HepG2 (cell line): ENCODE results near the gene IPCEF1. TPM values are rescaled to one million over a fixed set of nuclear protein-coding genes. Genes with fewer than 3 reads are reported as not detected.

Experiments used
- ATAC-seq: fragments of 200-7000 bp; cut with Tn5 transposase; 3 replicates; pipeline ENCODE4 v1.9.1; 2020; ENCODE audit warnings: mild to moderate bottlenecking, moderate library complexity
- BruUV-seq: library from RNA; stranded (reverse); fragments of 400-500 nt; replicated peaks from 2 replicates; lab custom pipeline; 2021; lab: Mats Ljungman, UMichigan
- CTCF ChIA-PET: fragments of 300-600 bp; formaldehyde crosslinking; extraction: SDS; loops from one replicate; lab custom pipeline; 2021; ENCODE audit warnings: low total read pairs, inconsistent platforms, low intra/inter-chr PET ratio; lab: Yijun Ruan, JAX
- POLR2A ChIA-PET: fragments of 350-600 bp; sonication (Branson Sonifier 250); formaldehyde crosslinking; loops from one replicate; lab custom pipeline; 2020; ENCODE audit warnings: antibody characterized with exemption, inconsistent platforms; lab: Yijun Ruan, JAX
- DNase-seq: peaks from one replicate; pipeline ENCODE4 v3.0.0-alpha.2; 2015; ENCODE audit warnings: low spot score
- FAIRE-seq: peaks from 3 replicates; lab custom pipeline; 2011; peaks lifted over from hg19 to GRCh38; lab: Jason Lieb, UNC
- H2AFZ ChIP-seq: one replicate; pipeline ENCODE4 v1.6.1; 2011; ENCODE audit warnings: low read length, inconsistent platforms
- H3K27ac ChIP-seq: fragments of 300-600 bp; 3 replicates; pipeline ENCODE4 v1.8.0; 2011; ENCODE audit warnings: mixed run types, mild to moderate bottlenecking, mixed read lengths, low read length, inconsistent platforms; ENCODE audit not compliant: insufficient read depth; ENCODE audit errors: extremely low read length
- H3K27me3 ChIP-seq, 2 experiments: fragments of 200-600 bp in 1 of 2; 2 replicates in 1 of 2; 3 replicates in 1 of 2; pipeline versions ENCODE4 v1.6.0 to v1.8.0; 2011; ENCODE audit warnings: low read length in 2 of 2, mild to moderate bottlenecking in 2 of 2, moderate library complexity in 2 of 2, inconsistent platforms in 1 of 2; ENCODE audit not compliant: insufficient read depth in 2 of 2, control insufficient read depth in 1 of 2
- H3K36me3 ChIP-seq, 2 experiments: fragments of 200-600 bp in 1 of 2; replicated peaks in 1 of 2; 2 replicates in 1 of 2; 3 replicates in 1 of 2; pipeline versions ENCODE4 v1.5.1 to v1.8.0; 2011; ENCODE audit warnings: low read length in 2 of 2, inconsistent platforms in 1 of 2; ENCODE audit not compliant: insufficient read depth in 2 of 2, control insufficient read depth in 1 of 2
- H3K4me1 ChIP-seq: 2 replicates; pipeline ENCODE4 v1.5.1; 2012; ENCODE audit warnings: low read length, inconsistent platforms; ENCODE audit not compliant: insufficient read depth
- H3K4me2 ChIP-seq: 2 replicates; pipeline ENCODE4 v1.6.0; 2011; ENCODE audit warnings: low read depth, low read length, inconsistent platforms
- H3K4me3 ChIP-seq, 3 experiments: fragments of 200-600 bp in 1 of 3; sonication (generic), shearing (Covaris generic) in 1 of 3; replicated peaks in 1 of 3; 2 replicates each; pipeline ENCODE4 v1.5.1; 2011 to 2016; ENCODE audit warnings: low read length in 3 of 3, inconsistent platforms in 2 of 3, low read depth in 2 of 3, mild to moderate bottlenecking in 2 of 3, control low read depth in 1 of 3, mixed read lengths in 1 of 3; ENCODE audit not compliant: insufficient read depth in 1 of 3
- H3K79me2 ChIP-seq: one replicate; pipeline ENCODE4 v1.6.1; 2011; ENCODE audit warnings: low read length, inconsistent platforms; ENCODE audit not compliant: insufficient read depth
- H3K9ac ChIP-seq: 2 replicates; pipeline ENCODE4 v1.6.0; 2011; ENCODE audit warnings: mild to moderate bottlenecking, low read depth, low read length, inconsistent platforms; ENCODE audit not compliant: insufficient read depth
- H3K9me3 ChIP-seq: 2 replicates; pipeline ENCODE4 v1.5.1; 2012; ENCODE audit warnings: mild to moderate bottlenecking, low read length
- H4K20me1 ChIP-seq: 2 replicates; pipeline ENCODE4 v1.6.0; 2011; ENCODE audit warnings: inconsistent platforms, mild to moderate bottlenecking, low read length, moderate library complexity; ENCODE audit not compliant: insufficient read depth
- BCL6 ChIP-seq: IDR thresholded peaks from 2 replicates; pipeline ENCODE4 v1.6.1; 2016; ENCODE audit warnings: missing genetic modification reagents, missing compliant biosample characterization
- DNMT3B ChIP-seq: conservative IDR thresholded peaks from 2 replicates; pipeline ENCODE4 v1.6.1; 2016; ENCODE audit warnings: missing biosample characterization, control low read depth
- KDM5B ChIP-seq: sonication (generic); formaldehyde crosslinking; IDR thresholded peaks from 2 replicates; pipeline ENCODE4 v1.4.0; 2020; ENCODE audit warnings: missing genetic modification reagents, mild to moderate bottlenecking, borderline replicate concordance
- PRMT3 ChIP-seq: sonication (generic); formaldehyde crosslinking; IDR thresholded peaks from 2 replicates; pipeline ENCODE4 v1.8.1; 2022; ENCODE audit warnings: low read depth, mild to moderate bottlenecking, moderate library complexity, missing genetic modification reagents, borderline replicate concordance
- ZNF678 ChIP-seq: sonication (generic); formaldehyde crosslinking; IDR thresholded peaks from 2 replicates; pipeline ENCODE4 v1.4.0; 2020; ENCODE audit warnings: mild to moderate bottlenecking, missing genetic modification reagents
- ZNF768 ChIP-seq: sonication (generic); formaldehyde crosslinking; IDR thresholded peaks from 2 replicates; pipeline ENCODE4 v1.4.0; 2020; ENCODE audit warnings: missing genetic modification reagents
- WGBS: methylation state at CpG from one replicate; pipeline ENCODE4 v1.1.6; 2017; ENCODE audit warnings: low lambda C conversion rate; 5-methylcytosine and 5-hydroxymethylcytosine counted together
- in situ Hi-C: cut with HindIII; loops from 2 replicates; pipeline ENCODE4 v1.10.0; 2017; ENCODE audit warnings: low pct_unique_long_range_greater_than_20kb; ENCODE audit not compliant: extremely low pct_ligation_motif_present
- intact Hi-C: fragments of 100-400 bp; cut with micrococcal nuclease; formaldehyde crosslinking; loops from one replicate; pipeline ENCODE4 v1.10.0; 2022; ENCODE audit not compliant: unreplicated experiment
- polyA plus RNA-seq, 8 experiments: library from polyadenylated mRNA; depleted of rRNA in 3 of 8; stranded (reverse) in 7 of 8; unstranded in 1 of 8; fragments of >200 nt; fragmentation: Illumina TruSeq in 4 of 8; extraction: Trizol in 4 of 8; gene quantifications; 2 replicates each; pipeline versions ENCODE4 v1.2.1 to v1.2.3, GENCODE V29; 2011 to 2016; ENCODE audit warnings: low read depth in 4 of 8, missing spikeins in 1 of 8, mixed read lengths in 1 of 8; ENCODE audit not compliant: insufficient read depth in 1 of 8
- total RNA-seq, 5 experiments: library from RNA; depleted of rRNA; stranded (reverse); fragments of >200 nt; fragmentation: Illumina TruSeq; extraction: Trizol; gene quantifications; 2 replicates each; pipeline ENCODE4 v1.2.3, GENCODE V29; 2016; ENCODE audit warnings: low read depth in 1 of 5
- TF ChIP-seq, protein P1 (sequence below): sonication (generic); formaldehyde crosslinking; IDR thresholded peaks from 2 replicates; pipeline ENCODE4 v1.8.1; 2023; ENCODE audit warnings: missing genetic modification reagents, mild to moderate bottlenecking, borderline replicate concordance
- TF ChIP-seq, protein P2 (sequence below): sonication (generic); formaldehyde crosslinking; IDR thresholded peaks from 2 replicates; pipeline ENCODE4 v1.5.0; 2020; ENCODE audit warnings: missing genetic modification reagents, mild to moderate bottlenecking, borderline replicate concordance
- TF ChIP-seq, protein P3 (sequence below): sonication (generic); formaldehyde crosslinking; IDR thresholded peaks from 2 replicates; pipeline ENCODE4 v1.4.0; 2020; ENCODE audit warnings: missing genetic modification reagents, mild to moderate bottlenecking, borderline replicate concordance
- TF ChIP-seq, protein P4 (sequence below): sonication (generic); formaldehyde crosslinking; IDR thresholded peaks from 2 replicates; pipeline ENCODE4 v1.4.0; 2020; ENCODE audit warnings: missing genetic modification reagents, borderline replicate concordance

The IPCEF1 gene
- total and polyA plus RNA-seq, 2 of the 13 experiments (the other 11 are each of a cell fraction or from before 2014, with no cell fraction given): 0.03 TPM; not detected in 1

DNA sequence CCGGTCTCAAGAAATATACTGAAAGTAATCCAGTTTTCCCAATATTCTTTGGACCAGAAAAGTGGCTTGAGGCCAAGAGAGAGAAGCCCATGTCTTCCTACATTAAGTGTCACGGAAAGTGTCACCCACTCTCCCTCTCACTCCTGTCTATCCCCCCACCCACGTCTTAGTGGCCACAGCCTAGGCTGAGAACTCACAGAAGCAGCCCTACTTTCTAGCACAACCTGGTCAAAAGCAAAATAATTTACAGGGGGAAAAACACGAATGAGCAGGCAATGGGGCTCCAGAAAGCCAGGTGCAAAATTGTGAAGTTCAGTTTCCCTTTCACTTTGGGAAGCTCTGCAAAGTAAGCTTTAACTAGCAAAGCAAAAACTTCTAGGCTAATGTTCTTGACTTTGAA is 199.5 kb downstream of the IPCEF1 start:
- H3K79me2 ChIP-seq: no peaks in the 10 kb centered on the region
- H3K36me3 ChIP-seq: no peaks in the 10 kb centered on the region
- 0 out of 6 replicates have a peak overlapping the region, but pooled peaks of 1 of the 3 experiments have one; percentile 7 for H3K4me3 ChIP-seq
- H3K9ac ChIP-seq: no peak overlapping the region
- H3K4me1 ChIP-seq: no peaks in the 10 kb centered on the region
- DNase-seq (no peak), ATAC-seq (no peak), FAIRE-seq (no peak)
- in situ Hi-C loops: loop anchor here (10.0 to 25.0 kb wide), 3 partner anchors 208 to 505 kb away; partner anchors contain the start of gene CNKSR3
- no peak overlapping the region for H2AFZ ChIP-seq
- H4K20me1 ChIP-seq: no peaks in the 10 kb centered on the region
- no peak overlapping the region for H3K27ac ChIP-seq
- WGBS: 11% methylated on average over 4 of the region's 4 CpGs
- peak overlapping the region; percentile 20; the same call in 1 of the 2 replicates for H3K4me2 ChIP-seq
- 0 out of 2 replicates have a peak, but pooled peaks cover 6% of the 10 kb centered on the region for H3K9me3 ChIP-seq
- ChIA-PET CTCF (no interaction called here), POLR2A (no interaction called here)
- intact Hi-C loops: loop anchor here (10.0 kb wide), 1 partner anchor 188 kb away; no protein-coding TSS in a partner anchor
- TF ChIP-seq PRMT3 (no peak), ZNF678 (CRISPR knock-in tag) (no peak), ZNF768 (CRISPR knock-in tag) (no peak), DNMT3B (CRISPR knock-in tag) (no peak), BCL6 (CRISPR knock-in tag) (no peak), KDM5B (CRISPR knock-in tag) (no peak)
- TF ChIP-seq, protein P1, sequence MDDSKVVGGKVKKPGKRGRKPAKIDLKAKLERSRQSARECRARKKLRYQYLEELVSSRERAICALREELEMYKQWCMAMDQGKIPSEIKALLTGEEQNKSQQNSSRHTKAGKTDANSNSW (CRISPR knock-in tag): no peak
- TF ChIP-seq, protein P2, sequence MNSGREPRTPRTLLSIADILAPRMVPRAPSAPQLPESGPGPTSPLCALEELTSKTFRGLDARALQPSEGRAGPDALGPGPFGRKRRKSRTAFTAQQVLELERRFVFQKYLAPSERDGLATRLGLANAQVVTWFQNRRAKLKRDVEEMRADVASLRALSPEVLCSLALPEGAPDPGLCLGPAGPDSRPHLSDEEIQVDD (CRISPR knock-in tag): no peak
- TF ChIP-seq, protein P3, sequence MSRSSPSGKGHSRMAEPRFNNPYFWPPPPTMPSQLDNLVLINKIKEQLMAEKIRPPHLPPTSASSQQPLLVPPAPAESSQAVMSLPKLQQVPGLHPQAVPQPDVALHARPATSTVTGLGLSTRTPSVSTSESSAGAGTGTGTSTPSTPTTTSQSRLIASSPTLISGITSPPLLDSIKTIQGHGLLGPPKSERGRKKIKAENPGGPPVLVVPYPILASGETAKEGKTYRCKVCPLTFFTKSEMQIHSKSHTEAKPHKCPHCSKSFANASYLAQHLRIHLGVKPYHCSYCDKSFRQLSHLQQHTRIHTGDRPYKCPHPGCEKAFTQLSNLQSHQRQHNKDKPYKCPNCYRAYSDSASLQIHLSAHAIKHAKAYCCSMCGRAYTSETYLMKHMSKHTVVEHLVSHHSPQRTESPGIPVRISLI (CRISPR knock-in tag): no peak
- TF ChIP-seq, protein P4, sequence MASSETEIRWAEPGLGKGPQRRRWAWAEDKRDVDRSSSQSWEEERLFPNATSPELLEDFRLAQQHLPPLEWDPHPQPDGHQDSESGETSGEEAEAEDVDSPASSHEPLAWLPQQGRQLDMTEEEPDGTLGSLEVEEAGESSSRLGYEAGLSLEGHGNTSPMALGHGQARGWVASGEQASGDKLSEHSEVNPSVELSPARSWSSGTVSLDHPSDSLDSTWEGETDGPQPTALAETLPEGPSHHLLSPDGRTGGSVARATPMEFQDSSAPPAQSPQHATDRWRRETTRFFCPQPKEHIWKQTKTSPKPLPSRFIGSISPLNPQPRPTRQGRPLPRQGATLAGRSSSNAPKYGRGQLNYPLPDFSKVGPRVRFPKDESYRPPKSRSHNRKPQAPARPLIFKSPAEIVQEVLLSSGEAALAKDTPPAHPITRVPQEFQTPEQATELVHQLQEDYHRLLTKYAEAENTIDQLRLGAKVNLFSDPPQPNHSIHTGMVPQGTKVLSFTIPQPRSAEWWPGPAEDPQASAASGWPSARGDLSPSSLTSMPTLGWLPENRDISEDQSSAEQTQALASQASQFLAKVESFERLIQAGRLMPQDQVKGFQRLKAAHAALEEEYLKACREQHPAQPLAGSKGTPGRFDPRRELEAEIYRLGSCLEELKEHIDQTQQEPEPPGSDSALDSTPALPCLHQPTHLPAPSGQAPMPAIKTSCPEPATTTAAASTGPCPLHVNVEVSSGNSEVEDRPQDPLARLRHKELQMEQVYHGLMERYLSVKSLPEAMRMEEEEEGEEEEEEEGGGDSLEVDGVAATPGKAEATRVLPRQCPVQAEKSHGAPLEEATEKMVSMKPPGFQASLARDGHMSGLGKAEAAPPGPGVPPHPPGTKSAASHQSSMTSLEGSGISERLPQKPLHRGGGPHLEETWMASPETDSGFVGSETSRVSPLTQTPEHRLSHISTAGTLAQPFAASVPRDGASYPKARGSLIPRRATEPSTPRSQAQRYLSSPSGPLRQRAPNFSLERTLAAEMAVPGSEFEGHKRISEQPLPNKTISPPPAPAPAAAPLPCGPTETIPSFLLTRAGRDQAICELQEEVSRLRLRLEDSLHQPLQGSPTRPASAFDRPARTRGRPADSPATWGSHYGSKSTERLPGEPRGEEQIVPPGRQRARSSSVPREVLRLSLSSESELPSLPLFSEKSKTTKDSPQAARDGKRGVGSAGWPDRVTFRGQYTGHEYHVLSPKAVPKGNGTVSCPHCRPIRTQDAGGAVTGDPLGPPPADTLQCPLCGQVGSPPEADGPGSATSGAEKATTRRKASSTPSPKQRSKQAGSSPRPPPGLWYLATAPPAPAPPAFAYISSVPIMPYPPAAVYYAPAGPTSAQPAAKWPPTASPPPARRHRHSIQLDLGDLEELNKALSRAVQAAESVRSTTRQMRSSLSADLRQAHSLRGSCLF (CRISPR knock-in tag): no peak
- H3K27me3 ChIP-seq: no peaks in the 10 kb centered on the region; a peak in 1 of 5 replicates
- BruUV-seq: no TSS peak
